GM12891 (cell line): Measurements from ENCODE around the gene ALB.

Experiments
- PAX5 ChIP-seq: IDR thresholded peaks from 2 replicates; pipeline ENCODE4 v1.6.1; 2011; ENCODE audit warnings: low read length, moderate library complexity, mild to moderate bottlenecking; ENCODE audit not compliant: insufficient read depth, severe bottlenecking
- POLR2A ChIP-seq: IDR thresholded peaks from 2 replicates; pipeline ENCODE4 v1.6.1; 2011; ENCODE audit warnings: low read depth, low read length, control low read depth
- POLR2AphosphoS5 ChIP-seq: IDR thresholded peaks from 2 replicates; pipeline ENCODE4 v1.6.1; 2011; ENCODE audit warnings: low read depth, low read length, control low read depth
- SPI1 ChIP-seq: IDR thresholded peaks from 2 replicates; pipeline ENCODE4 v1.6.1; 2011; ENCODE audit warnings: low read depth, low read length, control low read depth
- TAF1 ChIP-seq: IDR thresholded peaks from 2 replicates; pipeline ENCODE4 v1.6.1; 2011; ENCODE audit warnings: low read depth, low read length, control low read depth

GRCh38 chr4:73438582-73439215, 34.6 kb downstream of the ALB start:
- TF ChIP-seq POLR2AphosphoS5 = no peak
- TF ChIP-seq POLR2A = no peak
- no peak for TF ChIP-seq TAF1
- TF ChIP-seq SPI1 = no peak
- TF ChIP-seq PAX5 = no peak
